PC-3 (cell line): ENCODE results near the gene COX6B1. TPM values are rescaled to one million over a fixed set of nuclear protein-coding genes. Genes with fewer than 3 reads are reported as not detected.

Experiments
- ATAC-seq: fragments of 200-7000 bp; cut with Tn5 transposase; 2 replicates; pipeline ENCODE4 v1.9.1; 2020; ENCODE audit warnings: mild to moderate bottlenecking, moderate library complexity
- BruUV-seq: library from RNA; stranded (reverse); fragments of 400-500 nt; replicated peaks from 2 replicates; lab custom pipeline; 2021; lab: Mats Ljungman, UMichigan
- CTCF ChIA-PET: fragments of 300-600 bp; sonication (Branson Sonifier 250); formaldehyde crosslinking; loops from one replicate; lab custom pipeline; 2022; ENCODE audit warnings: antibody characterized with exemption; lab: Charles Lee
- POLR2A ChIA-PET: fragments of 300-600 bp; sonication (Branson Sonifier 250); formaldehyde crosslinking; loops from one replicate; lab custom pipeline; 2022; ENCODE audit warnings: antibody characterized with exemption; ENCODE audit not compliant: unreplicated experiment; lab: Charles Lee
- DNase-seq: peaks from one replicate; pipeline ENCODE4 v3.0.0-alpha.2; 2015
- H2AFZ ChIP-seq: fragments of 300-600 bp; sonication (generic); 2 replicates; pipeline ENCODE4 v1.6.0; 2016; ENCODE audit warnings: antibody characterized with exemption, low read length
- H3F3A ChIP-seq: fragments of 300-600 bp; sonication (generic); one replicate; pipeline ENCODE4 v1.6.0; 2017; ENCODE audit warnings: antibody characterized with exemption, low read length, control low read depth, mild to moderate bottlenecking; ENCODE audit not compliant: unreplicated experiment
- H3K27ac ChIP-seq: fragments of 300-600 bp; sonication (generic); 2 replicates; pipeline ENCODE4 v1.5.1; 2016; ENCODE audit warnings: mild to moderate bottlenecking, low read length
- H3K27me3 ChIP-seq: fragments of 300-600 bp; sonication (generic); 2 replicates; pipeline ENCODE4 v1.6.1; 2016; ENCODE audit warnings: low read length, mixed read lengths
- H3K36me3 ChIP-seq: fragments of 300-600 bp; sonication (generic); 2 replicates; pipeline ENCODE4 v1.6.1; 2016; ENCODE audit warnings: low read depth, mixed run types, low read length, mixed read lengths
- H3K4me1 ChIP-seq: fragments of 300-600 bp; sonication (generic); 2 replicates; pipeline ENCODE4 v1.5.1; 2016; ENCODE audit warnings: low read length; ENCODE audit not compliant: insufficient read depth
- H3K4me2 ChIP-seq: fragments of 300-600 bp; sonication (generic); 2 replicates; pipeline ENCODE4 v1.6.0; 2016; ENCODE audit warnings: low read length
- H3K4me3 ChIP-seq: fragments of 300-600 bp; sonication (generic); 2 replicates; pipeline ENCODE4 v1.5.1; 2016; ENCODE audit warnings: mild to moderate bottlenecking, low read length, mixed read lengths
- H3K79me2 ChIP-seq: fragments of 300-600 bp; sonication (generic); 2 replicates; pipeline ENCODE4 v1.6.1; 2017; ENCODE audit warnings: low read length, mixed read lengths
- H3K9ac ChIP-seq: fragments of 300-600 bp; sonication (generic); 2 replicates; pipeline ENCODE4 v1.6.0; 2016; ENCODE audit warnings: mild to moderate bottlenecking, low read length
- H3K9me2 ChIP-seq: fragments of 300-600 bp; sonication (generic); replicated peaks from 2 replicates; pipeline ENCODE4 v1.6.1; 2016; ENCODE audit warnings: mixed run types, low read length, mixed read lengths
- H3K9me3 ChIP-seq: fragments of 300-600 bp; sonication (generic); 2 replicates; pipeline ENCODE4 v1.6.1; 2016; ENCODE audit warnings: low read length, mixed read lengths
- H4K20me1 ChIP-seq: fragments of 300-600 bp; sonication (generic); 2 replicates; pipeline ENCODE4 v1.6.1; 2016; ENCODE audit warnings: low read length, mixed read lengths
- EZH2 ChIP-seq: fragments of 300-600 bp; sonication (generic); IDR thresholded peaks from one replicate; pipeline ENCODE4 v1.6.1; 2017; ENCODE audit warnings: antibody characterized with exemption, mild to moderate bottlenecking, low read length; ENCODE audit not compliant: unreplicated experiment
- EZH2phosphoT487 ChIP-seq: fragments of 300-600 bp; sonication (generic); IDR thresholded peaks from 2 replicates; pipeline ENCODE4 v1.6.1; 2018; ENCODE audit warnings: mild to moderate bottlenecking, antibody characterized with exemption, low read length, borderline replicate concordance
- intact Hi-C: fragments of 100-400 bp; cut with micrococcal nuclease; formaldehyde crosslinking; loops from 2 replicates; pipeline ENCODE4 v1.9.0; 2023
- total RNA-seq: library from RNA; depleted of rRNA; stranded (reverse); fragments of >200 nt; gene quantifications from 2 replicates; pipeline ENCODE4 v1.2.3, GENCODE V29; 2014
- TF ChIP-seq, protein P1 (sequence below): fragments of 300-600 bp; sonication (generic); conservative IDR thresholded peaks from 2 replicates; pipeline ENCODE4 v1.5.1; 2017; ENCODE audit warnings: antibody characterized with exemption, low read depth, mild to moderate bottlenecking, low read length

The COX6B1 gene
- total RNA-seq, 1 experiment from 2014 or later, result 563 TPM

DNA sequence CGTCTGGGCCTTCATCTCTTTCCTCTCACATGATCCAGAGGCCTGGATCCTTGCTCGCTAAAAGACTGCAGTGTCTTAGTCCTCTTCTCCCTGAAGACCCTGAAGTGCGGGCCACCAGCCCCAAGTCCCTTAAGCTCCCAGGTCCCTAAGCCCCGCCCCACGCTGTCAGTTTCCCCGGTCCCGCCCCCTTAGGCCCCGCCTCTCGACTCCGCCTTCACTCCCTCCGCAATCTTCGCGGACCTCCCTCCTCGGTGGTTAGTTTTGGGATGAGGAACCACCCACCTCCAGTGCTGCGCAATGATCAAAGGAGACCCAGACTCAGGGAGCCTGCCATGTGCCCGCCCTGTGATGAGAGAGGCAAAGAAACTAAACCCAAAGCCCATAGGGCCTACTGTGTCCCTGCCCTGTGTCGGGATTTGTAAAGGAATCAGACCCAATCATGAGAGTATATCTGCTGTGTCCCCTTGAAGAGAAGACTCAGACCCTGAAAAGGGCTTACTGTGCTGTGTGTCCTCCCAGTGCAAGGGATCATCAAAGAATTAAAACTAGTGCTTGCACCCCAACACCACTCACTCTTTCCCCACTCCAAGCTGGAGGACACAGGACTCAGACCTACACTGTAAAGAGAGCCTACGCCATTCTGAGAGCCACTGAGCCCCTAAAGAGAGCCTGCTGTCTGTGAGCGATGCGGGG, 3.0 kb upstream of the COX6B1 start:
- H3K79me2 ChIP-seq, result peaks cover 20% of the 10 kb centered on the region
- POLR2A ChIA-PET, result interaction anchor here (0.5 to 0.6 kb wide), 2 partner anchors 17 to 26 kb away, joined by 4 read pairs; no protein-coding TSS in a partner anchor
- H3K4me3 ChIP-seq, result peak overlapping the region; percentile 74
- CTCF ChIA-PET, result interaction anchor here (0.5 kb wide), 1 partner anchor 57 kb away, joined by 3 read pairs; no protein-coding TSS in a partner anchor
- peak overlapping the region; percentile 98 for H2AFZ ChIP-seq
- peak; percentile 56 for DNase-seq
- H3K4me1 ChIP-seq, result peaks cover 11% of the 10 kb centered on the region; the same call in 1 of the 2 replicates
- H3K27me3 ChIP-seq, result no peaks in the 10 kb centered on the region
- BruUV-seq, result no TSS peak
- TF ChIP-seq EZH2 (no peak), EZH2phosphoT487 (no peak)
- TF ChIP-seq, protein P1, sequence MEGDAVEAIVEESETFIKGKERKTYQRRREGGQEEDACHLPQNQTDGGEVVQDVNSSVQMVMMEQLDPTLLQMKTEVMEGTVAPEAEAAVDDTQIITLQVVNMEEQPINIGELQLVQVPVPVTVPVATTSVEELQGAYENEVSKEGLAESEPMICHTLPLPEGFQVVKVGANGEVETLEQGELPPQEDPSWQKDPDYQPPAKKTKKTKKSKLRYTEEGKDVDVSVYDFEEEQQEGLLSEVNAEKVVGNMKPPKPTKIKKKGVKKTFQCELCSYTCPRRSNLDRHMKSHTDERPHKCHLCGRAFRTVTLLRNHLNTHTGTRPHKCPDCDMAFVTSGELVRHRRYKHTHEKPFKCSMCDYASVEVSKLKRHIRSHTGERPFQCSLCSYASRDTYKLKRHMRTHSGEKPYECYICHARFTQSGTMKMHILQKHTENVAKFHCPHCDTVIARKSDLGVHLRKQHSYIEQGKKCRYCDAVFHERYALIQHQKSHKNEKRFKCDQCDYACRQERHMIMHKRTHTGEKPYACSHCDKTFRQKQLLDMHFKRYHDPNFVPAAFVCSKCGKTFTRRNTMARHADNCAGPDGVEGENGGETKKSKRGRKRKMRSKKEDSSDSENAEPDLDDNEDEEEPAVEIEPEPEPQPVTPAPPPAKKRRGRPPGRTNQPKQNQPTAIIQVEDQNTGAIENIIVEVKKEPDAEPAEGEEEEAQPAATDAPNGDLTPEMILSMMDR, result no peak
- H3K4me2 ChIP-seq, result peak overlapping the region; percentile 98
- H4K20me1 ChIP-seq, result no peaks in the 10 kb centered on the region
- peak; percentile 23 for ATAC-seq
- no peaks in the 10 kb centered on the region for H3K36me3 ChIP-seq
- intact Hi-C loops, result loop anchor here (5.0 kb wide), 1 partner anchor 133 kb away; the partner anchor contains the start of gene DMKN
- no peak overlapping the region for H3K9ac ChIP-seq
- no peaks in the 10 kb centered on the region for H3K9me3 ChIP-seq
- H3F3A ChIP-seq, result no peaks in the 10 kb centered on the region
- no peak overlapping the region for H3K27ac ChIP-seq
- no peaks in the 10 kb centered on the region for H3K9me2 ChIP-seq

DNA sequence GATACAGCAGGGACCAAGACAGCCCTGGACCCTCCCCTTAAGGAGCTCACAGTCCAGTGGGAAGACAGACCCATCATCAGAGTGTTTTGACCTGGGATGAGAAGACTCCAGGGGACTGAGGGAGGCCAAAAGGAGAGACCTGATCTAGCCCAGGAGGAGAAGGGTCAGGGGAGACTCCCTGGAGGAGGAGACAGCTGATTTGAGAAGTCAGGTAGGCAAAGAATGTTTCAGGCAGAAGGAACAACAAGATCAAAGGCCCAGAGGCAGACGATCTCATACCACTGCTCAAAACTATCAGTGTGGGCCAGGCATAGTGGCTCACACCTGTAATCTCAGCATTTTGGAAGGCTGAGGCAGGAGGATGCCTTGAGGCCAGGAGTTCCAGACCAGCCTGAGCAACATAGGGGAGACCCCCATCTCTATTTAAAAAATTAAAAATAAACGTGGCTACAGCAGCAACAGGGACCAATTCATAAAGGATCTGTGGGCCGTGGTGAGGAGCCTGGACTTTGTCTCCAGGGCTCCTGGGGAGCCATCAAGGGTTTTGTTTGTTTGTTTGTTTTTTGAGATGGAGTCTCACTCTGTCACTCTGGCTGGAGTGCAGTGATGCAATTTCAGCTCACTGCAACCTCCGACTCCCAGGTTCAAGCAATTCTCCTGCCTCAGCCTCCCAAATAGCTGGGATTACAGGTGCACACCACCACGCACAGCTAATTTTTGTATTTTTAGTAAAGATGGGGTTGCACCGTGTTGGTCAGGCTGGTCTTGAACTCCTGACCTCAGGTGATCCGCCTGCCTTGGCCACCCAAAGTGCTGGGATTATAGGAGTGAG, 2.2 kb upstream of the COX6B1 start:
- Histone ChIP-seq H3K9me3 (no peaks in the 10 kb centered on the region), H3F3A (no peaks in the 10 kb centered on the region), H3K79me2 (peaks cover 28% of the 10 kb centered on the region), H3K4me2 (no peak overlapping the region), H3K4me3 (no peak overlapping the region), H2AFZ (peak overlapping the region; percentile 98), H3K36me3 (no peaks in the 10 kb centered on the region), H3K27ac (no peak overlapping the region), H3K27me3 (no peaks in the 10 kb centered on the region), H3K9me2 (no peaks in the 10 kb centered on the region), H4K20me1 (no peaks in the 10 kb centered on the region), H3K9ac (no peak overlapping the region), H3K4me1 (peaks cover 11% of the 10 kb centered on the region; the same call in 1 of the 2 replicates)
- no peak for TF ChIP-seq EZH2
- TF ChIP-seq, protein P1, result no peak
- TF ChIP-seq EZH2phosphoT487, result no peak
- intact Hi-C loops, result no loop called here
- ATAC-seq (no peak), DNase-seq (no peak)
- no TSS peak for BruUV-seq
- CTCF ChIA-PET, result no interaction called here
- POLR2A ChIA-PET, result interaction anchor here (0.5 kb wide), 1 partner anchor 25 kb away, joined by 4 read pairs; no protein-coding TSS in a partner anchor
